HL-60 (cell line): ENCODE measurements around the gene CHD5.

Experiments
- CTCF ChIP-seq: IDR thresholded peaks from one replicate; pipeline ENCODE4 v1.5.1; 2011; ENCODE audit warnings: low read length, control low read depth, inconsistent platforms; ENCODE audit not compliant: insufficient read depth
- GABPA ChIP-seq: IDR thresholded peaks from 2 replicates; pipeline ENCODE4 v1.6.1; 2012; ENCODE audit warnings: low read depth
- POLR2AphosphoS5 ChIP-seq: IDR thresholded peaks from 2 replicates; pipeline ENCODE4 v1.6.1; 2012; ENCODE audit warnings: low read depth
- SPI1 ChIP-seq: IDR thresholded peaks from 2 replicates; pipeline ENCODE4 v1.6.1; 2012; ENCODE audit warnings: low read depth, mild to moderate bottlenecking, borderline replicate concordance
- TF ChIP-seq, protein P1 (sequence below): IDR thresholded peaks from 2 replicates; pipeline ENCODE4 v1.6.1; 2012; ENCODE audit warnings: low read depth; ENCODE audit not compliant: insufficient replicate concordance

GRCh38 chr1:6199298-6200187 is 19.4 kb upstream of the CHD5 start, which contains the start of gene RPL22:
- no peak for TF ChIP-seq CTCF
- TF ChIP-seq, protein P1, sequence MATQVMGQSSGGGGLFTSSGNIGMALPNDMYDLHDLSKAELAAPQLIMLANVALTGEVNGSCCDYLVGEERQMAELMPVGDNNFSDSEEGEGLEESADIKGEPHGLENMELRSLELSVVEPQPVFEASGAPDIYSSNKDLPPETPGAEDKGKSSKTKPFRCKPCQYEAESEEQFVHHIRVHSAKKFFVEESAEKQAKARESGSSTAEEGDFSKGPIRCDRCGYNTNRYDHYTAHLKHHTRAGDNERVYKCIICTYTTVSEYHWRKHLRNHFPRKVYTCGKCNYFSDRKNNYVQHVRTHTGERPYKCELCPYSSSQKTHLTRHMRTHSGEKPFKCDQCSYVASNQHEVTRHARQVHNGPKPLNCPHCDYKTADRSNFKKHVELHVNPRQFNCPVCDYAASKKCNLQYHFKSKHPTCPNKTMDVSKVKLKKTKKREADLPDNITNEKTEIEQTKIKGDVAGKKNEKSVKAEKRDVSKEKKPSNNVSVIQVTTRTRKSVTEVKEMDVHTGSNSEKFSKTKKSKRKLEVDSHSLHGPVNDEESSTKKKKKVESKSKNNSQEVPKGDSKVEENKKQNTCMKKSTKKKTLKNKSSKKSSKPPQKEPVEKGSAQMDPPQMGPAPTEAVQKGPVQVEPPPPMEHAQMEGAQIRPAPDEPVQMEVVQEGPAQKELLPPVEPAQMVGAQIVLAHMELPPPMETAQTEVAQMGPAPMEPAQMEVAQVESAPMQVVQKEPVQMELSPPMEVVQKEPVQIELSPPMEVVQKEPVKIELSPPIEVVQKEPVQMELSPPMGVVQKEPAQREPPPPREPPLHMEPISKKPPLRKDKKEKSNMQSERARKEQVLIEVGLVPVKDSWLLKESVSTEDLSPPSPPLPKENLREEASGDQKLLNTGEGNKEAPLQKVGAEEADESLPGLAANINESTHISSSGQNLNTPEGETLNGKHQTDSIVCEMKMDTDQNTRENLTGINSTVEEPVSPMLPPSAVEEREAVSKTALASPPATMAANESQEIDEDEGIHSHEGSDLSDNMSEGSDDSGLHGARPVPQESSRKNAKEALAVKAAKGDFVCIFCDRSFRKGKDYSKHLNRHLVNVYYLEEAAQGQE = peak; percentile 77
- no peak for TF ChIP-seq GABPA
- peak; percentile 62 for TF ChIP-seq SPI1
- peak; percentile 96 for TF ChIP-seq POLR2AphosphoS5
